PC-3 (cell line): ENCODE results near the gene LHX4. TPM values are rescaled to one million over a fixed set of nuclear protein-coding genes. Genes with fewer than 3 reads are reported as not detected.

ENCODE experiments used
- ATAC-seq: fragments of 200-7000 bp; cut with Tn5 transposase; 2 replicates; pipeline ENCODE4 v1.9.1; 2020; ENCODE audit warnings: mild to moderate bottlenecking, moderate library complexity
- BruUV-seq: library from RNA; stranded (reverse); fragments of 400-500 nt; replicated peaks from 2 replicates; lab custom pipeline; 2021; lab: Mats Ljungman, UMichigan
- CTCF ChIA-PET: fragments of 300-600 bp; sonication (Branson Sonifier 250); formaldehyde crosslinking; loops from one replicate; lab custom pipeline; 2022; ENCODE audit warnings: antibody characterized with exemption; lab: Charles Lee
- POLR2A ChIA-PET: fragments of 300-600 bp; sonication (Branson Sonifier 250); formaldehyde crosslinking; loops from one replicate; lab custom pipeline; 2022; ENCODE audit warnings: antibody characterized with exemption; ENCODE audit not compliant: unreplicated experiment; lab: Charles Lee
- DNase-seq: peaks from one replicate; pipeline ENCODE4 v3.0.0-alpha.2; 2015
- H2AFZ ChIP-seq: fragments of 300-600 bp; sonication (generic); 2 replicates; pipeline ENCODE4 v1.6.0; 2016; ENCODE audit warnings: antibody characterized with exemption, low read length
- H3F3A ChIP-seq: fragments of 300-600 bp; sonication (generic); one replicate; pipeline ENCODE4 v1.6.0; 2017; ENCODE audit warnings: antibody characterized with exemption, low read length, control low read depth, mild to moderate bottlenecking; ENCODE audit not compliant: unreplicated experiment
- H3K27ac ChIP-seq: fragments of 300-600 bp; sonication (generic); 2 replicates; pipeline ENCODE4 v1.5.1; 2016; ENCODE audit warnings: mild to moderate bottlenecking, low read length
- H3K27me3 ChIP-seq: fragments of 300-600 bp; sonication (generic); 2 replicates; pipeline ENCODE4 v1.6.1; 2016; ENCODE audit warnings: low read length, mixed read lengths
- H3K36me3 ChIP-seq: fragments of 300-600 bp; sonication (generic); 2 replicates; pipeline ENCODE4 v1.6.1; 2016; ENCODE audit warnings: low read depth, mixed run types, low read length, mixed read lengths
- H3K4me1 ChIP-seq: fragments of 300-600 bp; sonication (generic); 2 replicates; pipeline ENCODE4 v1.5.1; 2016; ENCODE audit warnings: low read length; ENCODE audit not compliant: insufficient read depth
- H3K4me2 ChIP-seq: fragments of 300-600 bp; sonication (generic); 2 replicates; pipeline ENCODE4 v1.6.0; 2016; ENCODE audit warnings: low read length
- H3K4me3 ChIP-seq: fragments of 300-600 bp; sonication (generic); 2 replicates; pipeline ENCODE4 v1.5.1; 2016; ENCODE audit warnings: mild to moderate bottlenecking, low read length, mixed read lengths
- H3K79me2 ChIP-seq: fragments of 300-600 bp; sonication (generic); 2 replicates; pipeline ENCODE4 v1.6.1; 2017; ENCODE audit warnings: low read length, mixed read lengths
- H3K9ac ChIP-seq: fragments of 300-600 bp; sonication (generic); 2 replicates; pipeline ENCODE4 v1.6.0; 2016; ENCODE audit warnings: mild to moderate bottlenecking, low read length
- H3K9me2 ChIP-seq: fragments of 300-600 bp; sonication (generic); replicated peaks from 2 replicates; pipeline ENCODE4 v1.6.1; 2016; ENCODE audit warnings: mixed run types, low read length, mixed read lengths
- H3K9me3 ChIP-seq: fragments of 300-600 bp; sonication (generic); 2 replicates; pipeline ENCODE4 v1.6.1; 2016; ENCODE audit warnings: low read length, mixed read lengths
- H4K20me1 ChIP-seq: fragments of 300-600 bp; sonication (generic); 2 replicates; pipeline ENCODE4 v1.6.1; 2016; ENCODE audit warnings: low read length, mixed read lengths
- CTCF ChIP-seq: fragments of 300-600 bp; sonication (generic); conservative IDR thresholded peaks from 2 replicates; pipeline ENCODE4 v1.5.1; 2017; ENCODE audit warnings: antibody characterized with exemption, low read depth, mild to moderate bottlenecking, low read length
- EZH2 ChIP-seq: fragments of 300-600 bp; sonication (generic); IDR thresholded peaks from one replicate; pipeline ENCODE4 v1.6.1; 2017; ENCODE audit warnings: antibody characterized with exemption, mild to moderate bottlenecking, low read length; ENCODE audit not compliant: unreplicated experiment
- EZH2phosphoT487 ChIP-seq: fragments of 300-600 bp; sonication (generic); IDR thresholded peaks from 2 replicates; pipeline ENCODE4 v1.6.1; 2018; ENCODE audit warnings: mild to moderate bottlenecking, antibody characterized with exemption, low read length, borderline replicate concordance
- intact Hi-C: fragments of 100-400 bp; cut with micrococcal nuclease; formaldehyde crosslinking; loops from 2 replicates; pipeline ENCODE4 v1.9.0; 2023
- total RNA-seq: library from RNA; depleted of rRNA; stranded (reverse); fragments of >200 nt; gene quantifications from 2 replicates; pipeline ENCODE4 v1.2.3, GENCODE V29; 2014

LHX4 gene
- total RNA-seq, 1 experiment from 2014 or later, result 0.04 TPM

- Histone ChIP-seq H2AFZ (no peak overlapping the region), H3K4me2 (no peak overlapping the region), H3F3A (no peaks in the 10 kb centered on the region), H3K27ac (no peak overlapping the region), H3K79me2 (no peaks in the 10 kb centered on the region), H3K9me3 (no peaks in the 10 kb centered on the region), H3K27me3 (no peaks in the 10 kb centered on the region), H3K9me2 (no peaks in the 10 kb centered on the region), H3K36me3 (peaks cover 52% of the 10 kb centered on the region), H3K4me3 (no peak overlapping the region), H3K4me1 (no peaks in the 10 kb centered on the region), H3K9ac (no peak overlapping the region), H4K20me1 (no peaks in the 10 kb centered on the region)
- DNase-seq, result no peak
- CTCF ChIA-PET, result interaction anchor here (0.6 kb wide), 1 partner anchor 12 kb away, joined by 3 read pairs; no protein-coding TSS in a partner anchor
- POLR2A ChIA-PET, result no interaction called here
- BruUV-seq, result no TSS peak
- TF ChIP-seq EZH2phosphoT487 (no peak), CTCF (no peak), EZH2 (no peak)
- intact Hi-C loops, result no loop called here
- no peak for ATAC-seq
Observed at GRCh38 chr1:180188684-180189175, 41.3 kb upstream of the LHX4 start.

- CTCF ChIA-PET, result no interaction called here
- BruUV-seq, result no TSS peak
- no peaks in the 10 kb centered on the region for H4K20me1 ChIP-seq
- ATAC-seq (no peak), DNase-seq (no peak)
- no peaks in the 10 kb centered on the region for H3K79me2 ChIP-seq
- no peaks in the 10 kb centered on the region for H3K9me3 ChIP-seq
- H3K36me3 ChIP-seq, result peaks cover 39% of the 10 kb centered on the region
- no peaks in the 10 kb centered on the region for H3K27me3 ChIP-seq
- H3K9ac ChIP-seq, result no peak overlapping the region
- intact Hi-C loops, result no loop called here
- H3K4me2 ChIP-seq, result no peak overlapping the region
- no peak overlapping the region for H3K4me3 ChIP-seq
- POLR2A ChIA-PET, result no interaction called here
- H3F3A ChIP-seq, result no peaks in the 10 kb centered on the region
- H3K27ac ChIP-seq, result no peak overlapping the region
- H3K9me2 ChIP-seq, result no peaks in the 10 kb centered on the region
- H2AFZ ChIP-seq, result no peak overlapping the region
- no peak for TF ChIP-seq EZH2phosphoT487
- TF ChIP-seq EZH2, result no peak
- no peak for TF ChIP-seq CTCF
- H3K4me1 ChIP-seq, result no peaks in the 10 kb centered on the region
Observed at GRCh38 chr1:180190091-180190490, 40.0 kb upstream of the LHX4 start.

GRCh38 chr1:180192172-180192571, 37.9 kb upstream of the LHX4 start:
- peaks cover 46% of the 10 kb centered on the region for H3K36me3 ChIP-seq
- ATAC-seq (no peak), DNase-seq (no peak)
- H3K79me2 ChIP-seq, result no peaks in the 10 kb centered on the region
- H3K4me3 ChIP-seq, result no peak overlapping the region
- H3K4me1 ChIP-seq, result no peaks in the 10 kb centered on the region
- H3K9ac ChIP-seq, result no peak overlapping the region
- H2AFZ ChIP-seq, result no peak overlapping the region
- H3K27ac ChIP-seq, result no peak overlapping the region
- BruUV-seq, result no TSS peak
- no peaks in the 10 kb centered on the region for H3K9me2 ChIP-seq
- no peaks in the 10 kb centered on the region for H3F3A ChIP-seq
- H3K4me2 ChIP-seq, result no peak overlapping the region
- no peaks in the 10 kb centered on the region for H3K27me3 ChIP-seq
- H4K20me1 ChIP-seq, result no peaks in the 10 kb centered on the region
- TF ChIP-seq EZH2 (no peak), CTCF (no peak)
- no peaks in the 10 kb centered on the region for H3K9me3 ChIP-seq
- CTCF ChIA-PET, result no interaction called here
- POLR2A ChIA-PET, result no interaction called here
- intact Hi-C loops, result no loop called here
